ENCODE results near the gene POMGNT2.

POMGNT2 gene

DNA sequence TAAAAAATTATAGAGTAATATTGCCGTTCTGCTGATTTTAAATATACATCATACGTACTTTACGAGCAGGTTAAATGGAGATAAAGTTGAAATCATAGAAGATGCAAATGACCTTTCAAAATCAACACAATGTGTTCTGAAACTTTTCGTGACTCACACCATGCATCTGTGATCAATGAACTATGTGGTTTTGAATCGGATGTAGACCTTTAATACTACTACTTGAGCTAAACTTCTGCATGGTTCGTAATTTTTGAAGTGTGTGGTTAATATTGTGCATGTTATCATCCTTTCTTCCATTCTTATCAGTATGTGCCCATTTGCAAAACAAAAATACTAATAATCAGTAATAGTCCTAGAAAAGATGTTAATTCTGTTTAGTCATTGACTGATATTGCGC is 67.9 kb downstream of the POMGNT2 start:
- ChIA-PET CTCF (no interaction called here), POLR2A (no interaction called here)
- no peak for DNase-seq (ENCODE audit: extremely low spot score)
- TF ChIP-seq FOXM1 (IDR thresholded peaks at IDR 0.05; ENCODE audit: borderline replicate concordance) (no peak), ARNT (IDR thresholded peaks at IDR 0.05) (no peak), FOXK2 (IDR thresholded peaks at IDR 0.05) (no peak), LEF1 (IDR thresholded peaks at IDR 0.05; ENCODE audit: borderline replicate concordance) (no peak), L3MBTL2 (conservative IDR thresholded peaks at IDR 0.05) (no peak), FOXA1 (IDR thresholded peaks at IDR 0.05) (no peak), CTBP1 (IDR thresholded peaks at IDR 0.05; ENCODE audit: borderline replicate concordance) (no peak), ELF4 (IDR thresholded peaks at IDR 0.05) (no peak), NFRKB (IDR thresholded peaks at IDR 0.05) (no peak), SP1 (IDR thresholded peaks at IDR 0.05) (no peak)

GRCh38 chr3:43036621-43037423 is 69.1 kb downstream of the POMGNT2 start:
- DNase-seq (ENCODE audit: extremely low spot score) = no peak
- POLR2A ChIA-PET = no interaction called here
- no peak for TF ChIP-seq FOXM1 (IDR thresholded peaks at IDR 0.05; ENCODE audit: borderline replicate concordance)
- TF ChIP-seq ELF4 (IDR thresholded peaks at IDR 0.05) = no peak
- TF ChIP-seq LEF1 (IDR thresholded peaks at IDR 0.05; ENCODE audit: borderline replicate concordance) = no peak
- no peak for TF ChIP-seq SP1 (IDR thresholded peaks at IDR 0.05)
- TF ChIP-seq NFRKB (IDR thresholded peaks at IDR 0.05) = no peak
- CTCF ChIA-PET = no interaction called here

- no peak for DNase-seq (ENCODE audit: extremely low spot score)
- TF ChIP-seq BHLHE40 (IDR thresholded peaks at IDR 0.05; ENCODE audit: borderline replicate concordance) (no peak), NFRKB (IDR thresholded peaks at IDR 0.05) (no peak), CTBP1 (IDR thresholded peaks at IDR 0.05; ENCODE audit: borderline replicate concordance) (no peak), ZNF384 (IDR thresholded peaks at IDR 0.05) (no peak), FOXA1 (IDR thresholded peaks at IDR 0.05) (no peak), TARDBP (IDR thresholded peaks at IDR 0.05) (no peak), SUZ12 (IDR thresholded peaks at IDR 0.05) (no peak), FOXK2 (IDR thresholded peaks at IDR 0.05) (no peak), L3MBTL2 (conservative IDR thresholded peaks at IDR 0.05) (no peak), FOXM1 (IDR thresholded peaks at IDR 0.05; ENCODE audit: borderline replicate concordance) (no peak), SP1 (IDR thresholded peaks at IDR 0.05) (no peak), LEF1 (IDR thresholded peaks at IDR 0.05; ENCODE audit: borderline replicate concordance) (no peak), HDGF (IDR thresholded peaks at IDR 0.05; ENCODE audit: borderline replicate concordance) (no peak), ELF4 (IDR thresholded peaks at IDR 0.05) (no peak), ARNT (IDR thresholded peaks at IDR 0.05) (no peak)
- ChIA-PET POLR2A (no interaction called here), CTCF (no interaction called here)
These were observed 70.0 kb downstream of the POMGNT2 start for GRCh38 chr3:43035801-43036365.

- DNase-seq (ENCODE audit: extremely low spot score) = no peak
- TF ChIP-seq LEF1 (IDR thresholded peaks at IDR 0.05; ENCODE audit: borderline replicate concordance) (no peak), CTBP1 (IDR thresholded peaks at IDR 0.05; ENCODE audit: borderline replicate concordance) (no peak), PKNOX1 (IDR thresholded peaks at IDR 0.05) (no peak), ARNT (IDR thresholded peaks at IDR 0.05) (no peak), FOXA1 (IDR thresholded peaks at IDR 0.05) (no peak), FOXK2 (IDR thresholded peaks at IDR 0.05) (no peak)
- POLR2A ChIA-PET = no interaction called here
- CTCF ChIA-PET = no interaction called here
These were observed 71.0 kb downstream of the POMGNT2 start for GRCh38 chr3:43034911-43035310.

- no peak for DNase-seq (ENCODE audit: extremely low spot score)
- TF ChIP-seq FOXK2 (IDR thresholded peaks at IDR 0.05) = no peak
- CTCF ChIA-PET = no interaction called here
- POLR2A ChIA-PET = no interaction called here
These were observed 71.7 kb downstream of the POMGNT2 start for GRCh38 chr3:43034200-43034599.

DNA sequence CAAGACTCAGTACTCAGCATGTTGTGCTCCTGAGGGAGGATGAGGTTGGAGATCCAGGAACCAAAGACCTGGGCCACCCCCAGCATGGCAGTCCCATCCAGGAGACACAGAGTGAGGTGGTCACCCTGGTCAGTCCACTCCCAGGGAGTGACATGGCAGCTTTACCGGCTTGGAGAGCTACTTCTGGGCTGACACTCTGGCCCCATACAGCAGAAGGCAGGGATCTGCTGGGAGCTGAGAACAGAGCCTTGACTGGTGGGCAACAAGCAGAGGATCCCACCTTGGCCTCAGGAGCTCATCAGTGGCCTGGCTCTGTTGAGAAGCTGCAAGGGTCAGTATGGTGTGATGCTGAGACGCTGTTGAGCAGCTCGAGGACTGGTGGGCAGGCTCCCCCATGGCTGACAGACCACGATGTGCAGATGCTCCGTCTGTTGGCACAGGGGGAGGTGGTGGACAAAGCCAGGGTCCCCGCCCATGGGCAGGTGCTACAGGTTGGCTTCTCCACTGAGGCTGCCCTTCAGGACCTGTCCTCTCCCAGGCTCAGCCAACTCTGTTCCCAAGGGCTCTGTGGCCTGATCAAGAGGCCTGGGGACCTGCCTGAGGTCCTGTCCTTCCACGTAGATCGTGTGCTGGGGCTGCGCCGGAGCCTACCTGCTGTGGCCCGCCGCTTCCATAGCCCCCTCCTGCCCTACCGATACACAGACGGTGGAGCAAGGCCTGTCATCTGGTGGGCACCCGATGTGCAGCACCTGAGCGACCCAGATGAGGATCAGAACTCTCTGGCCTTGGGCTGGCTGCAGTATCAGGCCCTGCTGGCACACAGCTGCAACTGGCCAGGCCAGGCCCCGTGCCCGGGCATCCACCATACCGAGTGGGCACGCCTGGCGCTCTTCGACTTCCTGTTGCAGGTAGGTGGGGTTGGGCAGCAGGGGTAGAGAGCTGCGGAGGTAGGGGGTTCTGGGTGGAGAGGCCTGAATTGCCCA is 72.9 kb downstream of the POMGNT2 start:
- CTCF ChIA-PET = no interaction called here
- no peak for DNase-seq (ENCODE audit: extremely low spot score)
- POLR2A ChIA-PET = no interaction called here
- no peak for TF ChIP-seq ARNT (IDR thresholded peaks at IDR 0.05)
- TF ChIP-seq CTBP1 (IDR thresholded peaks at IDR 0.05; ENCODE audit: borderline replicate concordance) = no peak
- TF ChIP-seq FOXM1 (IDR thresholded peaks at IDR 0.05; ENCODE audit: borderline replicate concordance) = no peak
- no peak for TF ChIP-seq L3MBTL2 (conservative IDR thresholded peaks at IDR 0.05)
- TF ChIP-seq BHLHE40 (IDR thresholded peaks at IDR 0.05; ENCODE audit: borderline replicate concordance) = no peak
- TF ChIP-seq NFRKB (IDR thresholded peaks at IDR 0.05) = no peak
- TF ChIP-seq SUZ12 (IDR thresholded peaks at IDR 0.05) = no peak
- no peak for TF ChIP-seq PKNOX1 (IDR thresholded peaks at IDR 0.05)
- no peak for TF ChIP-seq ELF4 (IDR thresholded peaks at IDR 0.05)
- no peak for TF ChIP-seq ZNF384 (IDR thresholded peaks at IDR 0.05)
- no peak for TF ChIP-seq TARDBP (IDR thresholded peaks at IDR 0.05)
- TF ChIP-seq HDGF (IDR thresholded peaks at IDR 0.05; ENCODE audit: borderline replicate concordance) = no peak
- TF ChIP-seq LEF1 (IDR thresholded peaks at IDR 0.05; ENCODE audit: borderline replicate concordance) = no peak
- TF ChIP-seq FOXA1 (IDR thresholded peaks at IDR 0.05) = no peak
- no peak for TF ChIP-seq FOXK2 (IDR thresholded peaks at IDR 0.05)
- no peak for TF ChIP-seq SP1 (IDR thresholded peaks at IDR 0.05)

All from HEK293T (cell line).